Gastroesophageal sphincter (tissue), 3 donors: ENCODE measurements around the gene ZRANB3.

Source experiments
- CTCF ChIP-seq, 4 experiments: fragments of 200-600 bp in 2 of 4; fragments of 450-650 bp in 2 of 4; sonication (generic) in 1 of 4; IDR thresholded peaks; one replicate each; pipeline ENCODE4 v1.5.1; 2017 to 2019; ENCODE audit warnings: antibody characterized with exemption in 4 of 4, mild to moderate bottlenecking in 2 of 4, moderate library complexity in 2 of 4
- EP300 ChIP-seq: sonication (generic); formaldehyde crosslinking; IDR thresholded peaks from one replicate; pipeline ENCODE4 v1.6.1; 2017; ENCODE audit warnings: antibody characterized with exemption, mild to moderate bottlenecking
- POLR2A ChIP-seq, 2 donors: fragments of 450-650 bp; IDR thresholded peaks; one replicate each; pipeline ENCODE4 v1.6.1; 2017; ENCODE audit warnings: antibody characterized with exemption in 2 of 2, mild to moderate bottlenecking in 2 of 2, moderate library complexity in 1 of 2
- POLR2AphosphoS5 ChIP-seq: sonication (generic); formaldehyde crosslinking; IDR thresholded peaks from one replicate; pipeline ENCODE4 v1.6.1; 2017; ENCODE audit warnings: antibody characterized with exemption

- TF ChIP-seq POLR2A (IDR thresholded peaks at IDR 0.05): no peak
- TF ChIP-seq CTCF (IDR thresholded peaks at IDR 0.05): no peak
- no peak for TF ChIP-seq POLR2AphosphoS5
- no peak for TF ChIP-seq EP300
Observed at GRCh38 chr2:135150725-135151124, 380.3 kb downstream of the ZRANB3 start.
